ENCODE data around the gene TESK2. TPM values are rescaled to one million over a fixed set of nuclear protein-coding genes. Genes with fewer than 3 reads are reported as not detected.
"Not testable (repeated sequence)": the region's sequence is repeated elsewhere in the genome, so short reads cannot be mapped to it uniquely, and the experiment has no call there.

Gene TESK2
- total RNA-seq, 1 donor from 2014 or later: 12.3 TPM

DNA sequence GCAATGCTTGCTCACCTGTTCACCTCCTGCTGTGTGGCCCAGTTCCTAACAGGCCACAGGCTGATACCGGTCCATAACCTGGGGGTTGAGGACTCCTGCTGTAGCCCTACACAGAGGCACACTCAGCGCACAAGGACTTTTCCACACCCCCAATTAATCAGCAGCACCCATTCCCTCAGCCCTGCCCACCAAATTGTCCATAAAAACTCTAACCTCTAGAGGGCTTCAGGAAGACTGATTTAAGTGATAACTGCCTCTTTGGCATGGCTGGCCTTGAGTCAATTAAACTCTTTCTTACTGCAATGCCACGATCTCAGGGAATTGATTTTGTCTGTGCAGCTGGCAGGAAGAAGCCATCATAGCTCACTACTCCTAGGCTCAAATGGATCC lies 79.5 kb downstream of the TESK2 start:
- DNase-seq (ENCODE audit: low spot score): no peak

DNA sequence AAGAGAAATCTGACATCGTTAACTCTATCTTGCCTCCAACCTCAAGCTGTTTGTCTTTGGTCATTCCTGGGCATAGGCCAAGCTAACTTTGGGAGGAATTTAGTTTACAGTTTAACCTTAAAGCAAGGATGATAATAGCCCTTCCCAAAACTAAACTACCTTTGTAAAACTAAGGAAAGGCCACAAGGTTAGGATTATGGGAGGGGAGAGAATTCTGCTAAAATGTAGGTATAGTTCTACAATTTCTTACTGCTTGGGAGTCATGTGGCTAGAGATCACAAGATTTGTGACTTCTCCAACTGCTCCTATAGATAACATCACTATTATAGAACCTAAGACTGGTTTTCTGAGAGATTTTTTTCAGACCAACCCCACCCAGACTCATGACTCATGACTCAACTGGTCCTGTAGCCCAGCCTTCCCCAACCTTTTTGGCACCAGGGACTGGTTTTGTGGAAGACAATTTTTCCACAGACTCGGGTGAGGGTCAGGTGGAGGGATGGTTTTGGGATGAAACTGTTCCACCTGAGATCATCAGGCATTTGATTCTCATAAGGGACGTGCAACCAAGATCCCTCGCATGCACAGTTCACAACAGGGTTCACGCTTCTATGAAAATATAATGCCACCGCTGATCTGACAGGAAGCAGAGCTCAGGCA lies 80.0 kb downstream of the TESK2 start:
- peak; percentile 59 for DNase-seq (ENCODE audit: low spot score)

DNA sequence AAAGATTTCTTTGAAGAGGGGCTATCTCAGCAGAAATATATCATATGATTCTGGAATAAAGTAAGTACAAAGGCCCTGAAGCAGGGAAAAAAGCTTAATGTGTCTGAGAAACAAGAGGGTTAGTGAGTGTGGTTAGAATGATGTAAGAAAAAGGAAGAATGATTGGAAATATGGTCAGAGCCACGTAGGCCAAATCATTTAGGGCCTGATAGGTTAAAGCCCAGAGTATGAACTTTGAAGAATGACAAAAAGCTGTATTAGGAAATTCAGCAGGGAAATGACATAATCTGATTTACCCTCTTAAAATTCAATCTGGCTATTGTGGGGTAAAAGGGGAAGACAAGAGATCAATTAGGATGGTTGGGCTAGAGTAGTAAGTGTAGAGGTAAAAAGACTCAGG lies 81.7 kb downstream of the TESK2 start:
- no peak for DNase-seq (ENCODE audit: low spot score)

DNA sequence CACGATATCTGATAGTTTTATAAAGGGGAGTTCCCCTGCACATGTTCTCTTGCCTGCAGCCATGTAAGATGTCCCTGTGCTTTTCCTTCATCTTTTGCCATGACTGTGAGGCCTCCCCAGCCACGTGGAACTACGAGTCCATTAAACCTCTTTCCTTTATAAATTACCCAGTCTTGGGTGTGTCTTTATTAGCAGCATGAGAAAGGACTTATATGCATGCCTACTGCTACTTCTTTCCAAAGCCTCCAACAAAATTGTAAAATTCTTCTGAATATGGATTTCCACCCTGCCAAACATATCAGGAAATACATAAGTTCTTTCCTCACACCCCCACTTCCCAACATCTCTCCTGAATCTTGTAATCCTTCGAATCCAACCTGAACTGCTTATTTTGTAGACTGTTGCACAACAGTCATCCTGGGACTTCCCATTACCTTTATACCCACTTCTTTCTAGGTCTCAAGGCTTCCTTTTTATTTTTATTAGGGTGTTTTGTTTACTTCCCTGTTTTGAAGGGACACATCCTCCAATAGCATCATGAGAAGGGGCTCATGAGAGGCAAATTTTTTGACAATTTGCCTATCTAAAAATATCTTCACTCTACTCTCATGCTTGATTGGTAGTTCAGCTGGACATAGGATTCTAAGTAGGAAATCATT lies 83.2 kb downstream of the TESK2 start:
- DNase-seq (ENCODE audit: low spot score): no peak

DNA sequence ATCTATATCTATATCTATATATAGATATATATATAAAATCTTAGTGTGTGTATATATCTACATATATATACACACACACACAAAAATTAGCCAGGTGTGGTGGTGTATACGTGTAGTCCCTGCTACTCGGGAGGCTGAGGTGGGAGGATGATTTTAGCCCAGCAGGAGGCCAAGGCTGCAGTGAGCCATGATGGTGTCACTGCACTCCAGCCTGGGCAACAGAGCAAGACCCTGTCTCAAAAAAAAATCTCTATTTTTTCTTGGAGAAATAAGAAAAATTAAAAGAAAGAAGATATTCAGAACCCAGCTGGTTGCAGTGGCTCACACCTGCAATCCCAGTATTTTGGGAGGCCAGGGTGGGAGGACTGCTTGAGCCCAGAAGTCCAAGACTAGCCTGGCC lies 85.3 kb downstream of the TESK2 start:
- DNase-seq (ENCODE audit: low spot score): no peak

DNA sequence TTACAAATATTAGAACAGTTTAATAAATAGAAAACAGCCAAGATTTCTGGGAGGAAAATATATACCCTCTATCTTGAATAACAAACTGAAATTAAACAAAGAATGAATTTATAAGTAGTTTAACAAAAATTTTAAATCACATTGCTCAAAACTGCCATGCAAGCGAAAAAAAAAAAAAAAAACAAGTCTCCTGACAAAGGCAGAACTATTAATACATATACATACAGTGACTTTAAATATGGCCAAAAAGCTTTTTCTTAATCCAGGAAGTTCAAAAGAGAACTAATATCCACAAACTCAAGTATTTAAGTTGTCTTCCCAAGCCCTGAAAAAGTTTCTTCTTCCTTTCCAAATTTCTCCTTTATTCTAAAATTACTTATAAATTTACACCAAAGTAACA lies 87.2 kb downstream of the TESK2 start:
- no peak for DNase-seq (ENCODE audit: low spot score)

DNA sequence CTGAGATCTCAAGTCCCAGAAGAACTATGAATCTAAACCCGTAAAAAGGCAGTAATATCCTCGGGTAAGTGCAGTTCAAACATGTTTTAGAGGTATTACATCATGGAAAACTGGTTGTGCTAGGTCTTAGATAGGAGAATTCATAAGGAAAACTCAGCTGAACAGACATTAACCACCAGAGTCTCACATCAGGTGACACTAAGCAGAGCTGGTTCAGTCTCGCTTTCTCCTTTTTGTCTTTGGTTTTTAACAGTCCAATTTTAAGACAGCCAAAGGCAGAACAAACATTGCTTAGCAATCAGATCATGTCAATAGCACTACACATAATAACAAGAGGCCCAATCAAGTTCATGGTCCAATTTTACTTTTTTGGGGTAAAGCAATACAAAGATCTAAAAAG lies 87.7 kb downstream of the TESK2 start:
- DNase-seq (ENCODE audit: low spot score): no peak

DNA sequence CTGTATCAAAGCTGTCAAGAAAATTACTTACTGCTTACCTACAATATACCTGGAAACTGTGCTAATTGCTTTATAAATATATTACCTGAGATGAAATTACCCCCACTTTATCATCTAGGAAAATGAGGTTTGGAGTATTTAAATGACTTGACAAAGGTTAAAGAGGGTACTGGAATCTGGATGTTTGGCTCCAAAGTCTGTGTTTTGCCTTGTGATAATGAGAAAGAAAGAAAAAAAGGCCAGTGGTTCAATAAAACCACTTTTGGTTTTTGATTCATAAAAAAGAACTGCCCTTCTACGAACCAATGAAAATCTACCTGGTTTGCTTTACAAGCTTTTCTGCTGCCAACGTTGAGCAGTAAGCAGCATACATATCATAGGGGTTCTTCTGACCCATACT lies 89.4 kb downstream of the TESK2 start:
- no peak for DNase-seq (ENCODE audit: low spot score)

DNA sequence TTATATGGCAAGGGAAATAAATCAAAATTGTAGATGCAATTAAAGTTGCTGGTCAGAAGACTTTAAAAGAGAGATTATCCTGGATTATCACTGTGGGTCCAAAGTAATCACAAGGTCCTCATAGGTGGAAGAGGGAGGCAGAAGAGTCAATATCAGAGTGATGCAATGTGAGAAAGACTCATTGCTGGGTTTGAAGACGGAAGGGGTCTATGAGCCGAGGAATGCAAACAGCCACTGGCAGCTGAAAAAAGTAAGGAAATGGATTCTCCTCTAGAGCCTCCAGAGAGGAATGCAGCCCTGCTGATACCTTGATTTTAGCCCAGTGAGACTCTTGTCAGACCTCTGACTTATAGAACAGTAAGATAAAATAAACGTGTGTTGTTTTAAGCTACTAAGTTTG lies 90.9 kb downstream of the TESK2 start:
- DNase-seq (ENCODE audit: low spot score): no peak

DNA sequence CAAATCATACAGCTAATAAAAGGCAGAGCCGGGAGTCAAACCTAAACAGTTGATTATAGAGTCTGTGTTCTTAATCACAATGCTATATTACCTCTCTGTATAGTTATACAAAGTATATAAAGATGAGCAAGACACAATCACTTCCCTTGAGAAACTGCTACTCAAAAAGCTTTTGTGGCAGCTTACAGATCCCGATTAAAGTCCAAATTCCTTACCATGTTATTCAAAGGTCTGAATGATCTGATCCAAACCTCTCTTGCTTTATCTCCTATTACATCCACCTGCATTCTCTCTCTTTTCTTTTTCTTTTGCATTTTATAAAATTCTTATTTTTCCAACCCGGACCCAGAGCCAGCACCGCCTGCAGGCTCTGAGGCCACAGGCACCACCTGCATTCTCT lies 93.7 kb downstream of the TESK2 start:
- no peak for DNase-seq (ENCODE audit: low spot score)

DNA sequence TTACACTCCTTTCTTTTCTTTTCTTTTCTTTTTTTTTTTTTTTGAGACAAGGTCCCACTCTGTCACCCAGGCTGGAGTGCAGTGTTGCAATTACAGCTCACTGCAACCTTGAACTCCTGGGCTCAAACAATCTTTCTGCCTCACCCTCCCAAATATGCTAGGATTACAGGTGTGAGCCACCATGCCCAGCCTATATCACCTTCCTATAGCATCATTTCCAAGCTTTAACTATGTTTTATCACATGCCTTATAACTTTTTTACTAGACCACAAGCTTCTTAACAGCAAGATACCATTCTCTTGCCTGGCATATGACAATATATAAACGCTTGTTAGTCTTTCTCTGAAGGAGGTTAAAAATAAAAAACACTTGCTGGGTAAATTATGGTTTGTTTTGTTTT lies 95.4 kb downstream of the TESK2 start:
- no peak for DNase-seq (ENCODE audit: low spot score)

DNA sequence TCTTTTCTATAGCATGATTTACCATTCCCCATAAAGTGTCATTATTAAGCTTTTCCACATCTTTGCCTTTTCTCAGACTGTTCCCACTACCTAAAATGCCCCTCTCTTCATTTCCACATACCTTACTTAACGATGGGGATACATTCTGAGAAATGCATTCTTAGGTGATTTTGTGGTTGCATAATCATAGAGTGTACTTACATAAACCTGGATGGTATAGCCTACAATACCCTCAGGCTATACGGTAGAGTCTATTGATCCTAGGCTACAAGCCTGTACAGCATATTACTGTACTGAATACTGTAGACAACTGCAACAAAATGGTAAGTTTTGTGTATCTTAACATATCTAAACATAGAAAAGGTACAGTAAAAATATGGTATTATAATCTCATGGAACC lies 95.9 kb downstream of the TESK2 start:
- no peak for DNase-seq (ENCODE audit: low spot score)

DNA sequence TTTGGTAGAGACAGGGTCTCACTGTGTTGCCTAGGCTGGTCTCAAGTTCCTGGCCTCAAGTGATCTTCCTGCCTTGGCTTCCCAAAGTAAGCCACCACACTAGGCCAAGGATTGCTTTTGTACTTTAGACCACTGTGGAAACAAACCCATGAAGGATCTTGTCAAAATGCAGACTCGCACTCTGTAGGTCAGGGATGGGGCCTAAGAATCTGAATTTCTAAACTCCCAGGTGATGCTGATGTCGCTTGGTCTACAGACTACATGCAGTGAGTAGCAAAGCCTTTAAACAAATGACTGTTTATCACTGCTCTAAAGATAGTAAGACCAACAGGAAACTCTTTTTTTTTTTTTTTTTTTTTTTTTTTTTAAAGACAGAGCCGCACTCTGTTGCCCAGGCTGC lies 96.6 kb downstream of the TESK2 start:
- DNase-seq (ENCODE audit: low spot score): no peak

DNA sequence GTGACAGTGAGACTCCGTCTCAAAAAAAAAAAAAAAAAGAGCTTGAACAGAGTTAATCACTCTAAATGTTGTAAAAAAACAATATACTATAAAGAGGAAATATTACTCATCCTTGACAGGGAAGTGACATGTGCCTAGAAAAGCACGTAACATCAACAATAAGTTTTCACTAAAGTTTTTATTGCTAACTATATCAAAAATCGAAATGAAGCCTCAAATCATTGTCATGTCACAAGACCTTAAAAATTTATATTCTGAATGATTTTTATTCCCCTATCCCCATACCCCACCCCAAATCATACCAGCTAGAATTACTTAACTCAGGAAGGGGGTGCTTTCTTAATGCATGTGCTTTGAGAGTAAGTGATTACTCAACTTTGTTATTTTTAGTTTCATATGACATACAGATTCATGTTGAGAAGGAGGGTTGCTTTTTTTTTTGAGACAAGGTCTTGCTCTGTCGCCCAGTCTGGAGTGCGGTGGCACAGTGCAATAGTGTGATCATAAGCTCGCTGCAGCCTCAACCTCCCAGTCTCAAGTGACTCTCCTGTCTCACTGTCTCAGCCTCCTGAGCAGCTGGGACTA lies 97.2 kb downstream of the TESK2 start:
- DNase-seq (ENCODE audit: low spot score): no peak

DNA sequence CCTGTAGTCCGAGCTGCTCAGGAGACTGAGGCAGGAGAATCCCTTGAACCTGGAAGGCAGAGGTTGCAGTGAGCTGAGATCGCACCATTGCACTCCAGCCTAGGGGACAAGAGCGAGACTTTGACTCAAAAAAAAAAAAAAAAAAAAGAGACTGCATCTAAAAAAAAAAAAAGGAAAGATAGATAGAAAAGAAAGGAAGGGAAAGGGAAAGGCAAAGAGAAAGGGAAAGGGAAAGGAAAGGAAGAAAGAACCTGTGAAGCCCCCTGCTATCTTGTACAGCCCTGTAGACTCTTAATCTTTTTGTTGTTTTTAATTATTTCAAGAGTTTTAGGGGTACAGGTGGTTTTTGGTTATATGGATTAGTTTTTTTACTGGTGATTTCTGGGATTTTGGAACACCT lies 104.7 kb downstream of the TESK2 start:
- DNase-seq (ENCODE audit: low spot score): no peak

DNA sequence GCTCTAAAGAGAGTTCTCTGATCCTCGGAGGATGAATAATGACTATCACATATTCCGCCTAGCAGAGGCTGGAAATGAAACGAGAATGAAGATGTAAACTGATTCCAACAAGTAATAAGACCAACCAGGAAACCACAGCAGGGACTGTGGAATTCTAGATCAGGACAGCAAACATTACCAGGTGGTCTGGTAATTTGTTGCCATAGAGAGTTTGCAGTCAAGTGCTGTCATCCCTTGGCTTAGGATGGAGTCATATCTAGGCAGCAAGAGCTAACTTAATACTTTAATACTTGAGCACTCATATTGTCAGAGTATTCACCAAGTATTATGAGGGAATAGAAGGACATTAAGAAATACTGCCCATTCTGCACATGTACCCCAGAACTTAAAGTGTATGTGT lies 105.7 kb downstream of the TESK2 start:
- no peak for DNase-seq (ENCODE audit: low spot score)

DNA sequence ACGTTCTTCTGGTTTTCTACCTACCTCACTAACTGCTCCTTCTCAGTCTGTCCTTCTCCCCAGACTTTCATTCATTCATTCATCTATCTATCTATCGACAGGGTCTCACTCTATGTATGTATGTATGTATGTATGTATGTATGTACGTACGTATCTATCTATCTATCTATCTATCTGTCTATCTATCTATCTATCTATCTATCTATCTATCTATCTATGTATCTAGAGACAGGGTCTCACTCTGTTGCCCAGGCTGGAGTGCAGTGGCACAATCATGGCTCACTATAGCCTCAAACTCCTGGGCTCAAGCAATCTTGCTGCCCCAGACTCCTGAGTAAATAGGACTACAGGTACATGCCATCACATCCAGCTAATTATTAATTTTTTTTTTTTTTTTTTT lies 106.8 kb downstream of the TESK2 start:
- DNase-seq (ENCODE audit: low spot score): not testable (repeated sequence)

DNA sequence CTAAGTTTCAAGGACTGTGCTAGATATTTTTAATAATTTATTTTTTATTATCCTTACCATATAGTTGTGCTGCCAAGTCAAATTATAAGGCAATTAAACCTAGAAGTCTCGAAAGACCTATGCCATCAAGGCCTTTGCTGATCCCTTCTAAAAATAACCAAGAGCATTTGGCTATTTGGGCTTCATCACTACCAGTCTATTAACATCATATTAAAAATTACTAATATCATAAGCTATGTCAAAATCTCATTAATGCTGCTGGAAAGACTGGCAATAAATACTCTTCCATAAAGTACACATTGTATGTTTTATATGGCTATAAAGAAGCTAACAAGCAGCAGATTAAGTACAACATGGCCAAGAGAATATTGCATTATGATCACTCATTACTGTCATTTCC lies 107.8 kb downstream of the TESK2 start:
- no peak for DNase-seq (ENCODE audit: low spot score)

DNA sequence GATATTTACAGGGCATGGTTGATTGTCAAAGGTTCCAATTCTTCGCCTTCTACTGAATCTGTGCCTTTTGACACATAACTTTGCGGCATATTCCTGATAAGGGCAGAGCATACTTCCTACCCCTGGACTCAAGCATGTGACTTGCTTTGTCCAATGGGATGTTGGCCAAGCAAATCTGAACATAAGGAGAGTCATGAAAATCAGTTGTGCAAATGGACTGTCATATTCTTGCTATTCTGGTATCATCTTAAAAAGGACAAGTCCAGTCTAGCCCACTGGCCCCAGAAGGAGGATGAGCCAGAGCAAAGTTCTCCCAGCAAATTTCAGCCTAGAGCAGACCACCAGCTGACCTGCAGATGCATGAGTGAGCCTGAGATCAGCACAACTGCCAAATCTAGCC lies 109.7 kb downstream of the TESK2 start:
- no peak for DNase-seq (ENCODE audit: low spot score)

DNA sequence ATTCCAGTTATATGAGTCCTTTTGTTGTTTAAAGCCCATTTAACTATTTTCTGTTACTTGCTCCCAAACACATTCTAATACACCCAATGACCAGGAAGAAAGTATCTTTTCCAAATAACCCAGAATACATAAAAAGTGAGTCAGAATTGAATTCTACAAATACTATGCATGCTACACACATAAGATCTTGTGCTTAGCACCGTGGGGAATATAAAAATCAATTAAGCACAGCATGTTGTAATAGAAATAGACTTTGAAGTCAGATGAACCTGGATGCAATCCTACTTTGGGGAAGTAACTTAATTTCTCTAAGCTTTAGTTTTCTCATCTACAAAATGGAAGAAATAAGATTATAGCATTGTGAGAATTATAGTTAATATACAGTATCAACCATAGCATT lies 110.2 kb downstream of the TESK2 start:
- no peak for DNase-seq (ENCODE audit: low spot score)

DNA sequence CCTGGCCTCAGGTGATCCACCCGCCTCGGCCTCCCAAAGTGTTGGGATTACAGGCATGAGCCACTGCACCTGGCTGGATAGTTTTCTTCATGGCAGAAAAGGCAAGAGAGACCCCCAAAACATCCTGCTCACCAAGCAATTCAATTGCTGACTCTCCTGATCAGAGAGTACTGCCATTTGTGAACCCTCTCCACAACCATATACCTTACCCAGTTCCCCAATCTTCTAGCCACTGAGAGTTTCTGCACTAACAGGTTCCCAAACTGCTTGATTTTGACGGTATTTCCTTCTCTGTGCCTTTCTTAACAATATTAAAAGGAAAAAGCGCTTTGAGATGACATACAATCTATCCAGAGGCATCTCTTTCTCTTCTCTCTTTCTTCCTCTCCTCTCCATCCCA lies 110.8 kb downstream of the TESK2 start:
- no peak for DNase-seq (ENCODE audit: low spot score)

DNA sequence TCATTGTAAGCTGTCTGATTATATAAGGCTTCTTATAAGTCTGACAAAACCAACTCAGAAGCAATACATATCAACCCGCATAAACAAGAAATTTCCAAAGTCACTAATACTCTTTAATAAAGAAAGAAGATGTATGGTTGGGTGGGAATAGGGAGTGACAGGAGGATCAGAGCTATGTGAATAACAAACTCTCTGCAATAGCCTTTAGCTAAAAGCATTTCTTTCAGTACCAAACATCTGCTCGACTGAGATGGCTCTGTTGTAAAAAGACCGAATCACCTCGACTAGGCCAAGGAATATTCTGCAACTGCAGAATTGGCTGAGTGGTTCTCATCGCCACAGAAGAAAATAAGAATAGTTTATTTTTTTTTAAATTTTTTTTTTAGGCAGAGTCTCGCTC lies 111.4 kb downstream of the TESK2 start:
- no peak for DNase-seq (ENCODE audit: low spot score)

DNA sequence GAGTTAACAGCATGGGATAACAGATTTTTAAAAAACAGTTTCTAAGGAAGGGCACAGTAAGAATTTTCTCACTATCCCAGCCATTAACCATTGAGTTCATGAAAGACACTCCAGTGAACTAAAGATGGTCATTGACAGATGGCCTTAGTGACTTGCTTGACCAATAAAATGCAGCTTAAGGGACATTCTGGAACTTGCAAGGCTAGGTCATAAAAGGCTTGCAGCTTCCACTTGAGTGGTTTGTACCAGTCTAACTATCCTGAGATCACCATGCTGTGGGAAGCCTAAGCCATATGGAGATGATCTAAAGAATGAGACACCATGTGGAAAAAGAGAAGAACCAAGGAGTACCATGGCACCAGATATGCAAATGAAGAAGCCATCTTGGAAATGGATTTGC lies 112.8 kb downstream of the TESK2 start:
- no peak for DNase-seq (ENCODE audit: low spot score)
